NCI-H748 (cell line): ENCODE measurements around the gene TRIP13.
"Not testable (repeated sequence)": the region's sequence is repeated elsewhere in the genome, so short reads cannot be mapped to it uniquely, and the experiment has no call there.

ENCODE experiments used
- DNase-seq: peaks from one replicate; lab custom pipeline; 2025; ENCODE audit not compliant: unreplicated experiment; lab: John Stamatoyannopoulos, UW

TRIP13 gene

DNA sequence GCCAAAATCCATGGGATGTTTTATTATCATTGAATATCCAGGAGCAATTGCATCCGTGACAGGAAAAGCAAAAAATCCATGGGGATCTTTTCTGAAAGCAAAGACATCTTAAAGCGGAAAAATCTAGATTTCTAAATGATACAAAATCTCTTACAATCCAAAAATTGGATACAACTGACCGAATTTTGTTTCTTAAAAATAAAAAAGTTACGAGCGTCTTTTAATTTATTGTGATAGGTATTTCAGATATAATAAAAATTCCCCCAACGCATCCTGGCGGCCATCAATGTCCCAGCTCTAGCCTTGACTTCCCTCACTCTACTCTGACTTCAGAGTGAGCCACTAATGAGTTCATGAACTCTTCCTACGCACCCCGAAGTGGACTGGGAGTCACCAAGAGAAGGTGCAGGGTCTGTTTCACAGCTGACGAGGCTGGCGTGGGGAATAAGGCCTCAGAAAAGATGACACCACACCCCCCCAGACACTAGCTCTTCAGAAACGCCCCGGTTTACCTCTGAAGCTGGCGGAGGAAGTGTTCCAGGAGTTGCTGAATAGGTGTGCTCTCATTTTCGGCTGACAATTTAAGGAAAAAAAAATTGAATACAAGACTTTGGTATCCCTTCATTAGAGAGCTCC, 3.5 kb upstream of the TRIP13 start:
- DNase-seq, result no peak

GRCh38 chr5:891117-891836, 1.4 kb upstream of the TRIP13 start:
- no peak for DNase-seq

DNA sequence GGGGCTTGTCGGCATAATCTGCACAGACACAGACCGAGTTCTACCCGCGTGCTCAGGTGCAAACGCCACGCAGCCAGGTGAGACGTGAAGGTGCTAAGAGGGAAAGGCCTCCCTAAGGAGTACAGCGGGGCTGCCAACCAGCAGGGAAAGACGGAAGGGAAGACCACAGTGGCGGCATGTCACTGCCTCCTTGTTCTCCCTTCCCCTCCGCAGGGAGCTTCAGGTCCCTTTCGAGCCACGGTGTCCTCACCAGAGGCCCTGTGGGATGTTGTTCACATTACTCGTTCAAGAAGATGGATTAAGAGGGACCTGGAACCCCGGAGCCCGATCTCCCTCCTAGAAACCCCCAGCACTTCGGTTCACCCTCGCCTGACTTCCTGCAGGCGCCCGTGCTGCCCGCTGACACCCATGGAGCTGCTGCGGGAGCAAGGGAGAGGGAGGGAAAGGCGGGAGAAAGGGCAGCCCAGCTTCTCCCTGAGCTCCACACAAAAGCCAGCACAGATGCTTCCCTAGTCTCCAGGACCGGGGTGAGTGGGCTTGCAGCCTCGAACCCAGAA, 769 bp upstream of the TRIP13 start:
- DNase-seq, result peak; percentile 81

DNA sequence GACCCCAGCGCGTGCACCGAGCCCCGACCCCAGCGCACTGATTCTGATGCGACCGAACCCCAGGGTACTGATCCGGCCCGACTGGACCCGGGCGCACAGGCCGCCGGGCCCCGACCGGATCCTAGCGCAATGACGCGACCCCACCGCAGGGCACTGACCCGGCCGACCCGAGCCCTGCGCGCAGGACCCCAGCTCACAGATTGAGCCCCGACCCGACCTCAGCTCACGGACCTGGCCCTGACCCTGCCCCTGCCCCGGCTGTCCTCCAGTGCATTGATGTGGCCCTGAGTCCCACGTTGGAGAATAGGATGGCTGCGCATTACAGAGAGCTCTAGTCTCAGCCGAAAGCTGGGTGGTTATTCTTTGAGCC, 438 bp downstream of the TRIP13 start:
- peak; percentile 48 for DNase-seq

- DNase-seq, result peak; percentile 96
These were observed 1.0 kb downstream of the TRIP13 start for GRCh38 chr5:893711-894110.

- no peak for DNase-seq
These were observed 8.1 kb downstream of the TRIP13 start for GRCh38 chr5:900781-901180.

- no peak for DNase-seq
These were observed 9.6 kb downstream of the TRIP13 start for GRCh38 chr5:902129-902916.

GRCh38 chr5:903756-904096, 11.0 kb downstream of the TRIP13 start:
- no peak for DNase-seq

- DNase-seq, result no peak
These were observed 12.5 kb downstream of the TRIP13 start for GRCh38 chr5:905139-905642.

- no peak for DNase-seq
These were observed 14.8 kb downstream of the TRIP13 start for GRCh38 chr5:907366-907910.

- DNase-seq, result no peak
These were observed 15.5 kb downstream of the TRIP13 start for GRCh38 chr5:908172-908571.

- no peak for DNase-seq
These were observed 16.4 kb downstream of the TRIP13 start for GRCh38 chr5:909086-909485.

DNA sequence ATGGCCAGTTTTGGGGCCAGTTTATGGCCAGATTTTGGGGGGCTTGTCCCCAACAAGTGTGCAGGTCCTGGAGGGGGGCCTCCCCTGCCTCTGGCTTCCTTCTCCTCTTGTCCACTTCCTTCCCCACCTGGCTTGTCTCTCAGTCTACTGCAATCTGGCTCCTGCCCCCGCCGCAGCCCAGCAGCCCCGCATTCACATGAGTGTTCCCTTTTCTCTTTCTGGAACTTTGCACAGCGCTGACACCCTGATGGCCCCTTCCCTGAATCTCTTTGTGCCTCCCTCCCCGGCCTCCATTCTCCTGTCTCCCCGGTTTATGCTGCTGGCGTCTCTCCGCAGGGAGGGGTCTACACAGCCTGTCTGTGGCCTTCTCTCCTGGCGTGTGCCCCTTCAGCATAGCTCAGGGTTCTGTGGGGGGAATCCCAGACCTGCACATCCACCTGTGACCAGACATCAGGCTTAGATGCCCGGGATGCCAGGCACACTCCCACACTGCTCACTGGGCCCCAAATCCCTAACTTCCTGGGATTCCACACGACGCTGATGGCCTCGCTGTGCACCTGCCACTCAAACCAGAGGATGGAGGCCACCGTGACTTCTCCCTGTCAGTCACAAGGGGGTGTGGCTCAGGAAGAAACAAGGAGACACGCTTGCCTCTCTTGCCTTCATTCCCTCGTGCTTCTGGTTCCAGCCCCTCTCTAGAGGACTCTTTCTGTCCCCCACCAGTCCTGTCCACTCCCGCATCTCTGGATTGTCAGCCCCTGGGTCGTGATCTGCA, 17.5 kb downstream of the TRIP13 start:
- no peak for DNase-seq

GRCh38 chr5:910769-911160, 18.1 kb downstream of the TRIP13 start:
- DNase-seq, result no peak

DNA sequence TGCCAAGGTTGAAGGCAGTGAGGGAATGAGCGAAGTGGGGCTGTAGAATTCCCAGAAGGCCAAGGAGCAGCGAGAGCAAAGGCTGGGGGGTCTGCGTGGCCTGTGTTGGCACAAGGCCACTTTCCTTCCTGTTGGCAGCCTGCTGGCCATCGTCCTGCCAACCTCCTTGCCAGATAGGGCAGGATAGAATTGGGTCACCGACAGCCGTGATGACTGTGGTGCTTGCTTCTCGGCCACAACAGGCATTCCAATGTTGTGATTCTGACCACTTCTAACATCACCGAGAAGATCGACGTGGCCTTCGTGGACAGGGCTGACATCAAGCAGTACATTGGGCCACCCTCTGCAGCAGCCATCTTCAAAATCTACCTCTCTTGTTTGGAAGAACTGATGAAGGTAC, 18.9 kb downstream of the TRIP13 start:
- DNase-seq, result no peak

GRCh38 chr5:912280-913091, 19.8 kb downstream of the TRIP13 start:
- peak; percentile 45 for DNase-seq

GRCh38 chr5:914174-914573, 21.5 kb downstream of the TRIP13 start:
- no peak for DNase-seq

DNA sequence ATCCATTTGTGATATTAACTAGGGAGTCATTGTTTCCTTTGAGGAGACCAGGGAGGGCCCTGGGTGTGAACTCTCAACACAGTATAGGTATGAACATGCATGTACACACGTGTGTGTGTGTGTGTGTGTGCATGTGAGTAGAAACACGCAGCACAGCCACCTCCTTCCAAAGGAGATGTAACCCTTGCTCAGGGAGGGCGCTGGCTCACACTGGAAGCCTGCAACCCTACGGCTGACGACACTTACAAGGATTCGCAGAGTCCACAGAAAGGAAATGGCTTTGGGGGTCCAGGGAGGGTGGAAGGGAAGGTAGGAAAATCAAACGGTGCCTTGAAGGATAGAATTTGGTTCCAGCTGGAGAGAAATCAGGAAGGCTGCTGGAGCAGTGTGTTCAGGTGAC, 21.9 kb downstream of the TRIP13 start:
- DNase-seq, result no peak

GRCh38 chr5:915346-915745, 22.7 kb downstream of the TRIP13 start:
- not testable (repeated sequence) for DNase-seq

DNA sequence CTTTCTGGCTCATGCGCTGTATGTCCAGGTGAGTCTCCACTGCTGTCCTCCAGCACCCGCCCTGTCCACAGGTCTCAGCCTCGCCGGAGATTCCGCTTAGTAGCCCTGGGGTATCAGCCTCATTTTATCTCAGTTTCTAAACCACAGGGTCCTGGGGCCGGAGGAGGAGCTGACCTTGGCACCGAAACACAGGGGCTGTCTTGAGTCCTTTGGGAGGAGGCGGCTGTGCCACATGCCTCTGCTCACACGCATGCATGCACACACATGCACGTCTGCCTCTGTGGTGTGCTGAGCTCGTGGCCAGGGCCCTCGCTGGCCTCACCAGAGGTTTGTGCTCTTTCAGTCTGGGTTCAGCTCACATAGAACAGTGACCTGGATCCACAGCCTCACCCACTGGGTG, 23.3 kb downstream of the TRIP13 start:
- no peak for DNase-seq
